GM21825 (cell line): Measurements from ENCODE around the gene CXADR.
"Not testable (repeated sequence)": the region's sequence is repeated elsewhere in the genome, so short reads cannot be mapped to it uniquely, and the experiment has no call there.

Source experiments
- ATAC-seq: cut with Tn5 transposase; IDR thresholded peaks from one replicate; pipeline ENCODE4 v1.9.1; 2021; ENCODE audit warnings: mild to moderate bottlenecking, moderate library complexity; ENCODE audit not compliant: unreplicated experiment

CXADR gene

DNA sequence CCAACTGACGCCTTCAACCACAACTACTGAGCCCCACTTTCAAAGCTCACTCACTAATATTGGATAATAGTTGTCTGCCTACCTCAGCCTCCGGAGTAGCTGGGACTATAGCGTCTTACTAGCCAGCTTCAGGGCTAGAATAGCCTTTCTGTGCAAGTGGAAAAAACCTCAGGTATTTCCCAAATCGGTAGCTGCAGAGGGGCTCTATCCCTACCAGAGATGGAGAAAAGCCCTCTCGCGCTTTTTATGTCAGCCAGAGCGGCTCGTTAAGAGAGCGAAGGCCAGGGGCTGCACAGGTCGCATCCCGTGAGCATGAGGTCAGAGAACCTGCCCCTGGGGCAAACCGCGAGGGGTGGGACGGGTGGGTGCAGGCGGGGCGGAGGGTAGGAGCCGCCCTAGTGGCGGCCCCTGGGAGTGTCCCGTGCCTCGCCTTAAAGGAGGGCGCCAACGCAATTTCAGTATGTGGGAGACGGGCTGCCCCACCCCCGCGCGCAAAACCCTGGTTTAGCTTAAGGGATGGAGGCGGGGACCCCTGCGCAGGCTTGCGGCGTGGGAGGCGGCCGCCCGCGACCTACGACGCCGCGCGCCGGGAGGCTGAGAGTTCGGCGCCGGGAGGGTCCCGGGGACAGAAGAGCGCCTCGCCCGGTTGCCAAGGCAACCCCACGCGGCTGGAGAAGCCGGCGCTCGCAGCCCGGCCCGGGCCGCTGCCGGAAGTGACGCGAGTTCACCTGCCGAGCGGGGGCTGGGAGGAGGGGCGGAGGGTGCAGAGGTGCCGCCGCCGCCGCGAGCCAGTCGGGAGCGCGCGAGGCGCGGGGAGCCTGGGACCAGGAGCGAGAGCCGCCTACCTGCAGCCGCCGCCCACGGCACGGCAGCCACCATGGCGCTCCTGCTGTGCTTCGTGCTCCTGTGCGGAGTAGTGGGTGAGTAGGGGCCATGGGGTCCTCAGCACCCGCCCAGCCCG is at the start of gene CXADR:
Gene CXADR (plus strand): TSS at position 791 of the 961 bp plus-strand sequence. CDS start 87 bp downstream, at position 878.
- peak; percentile 82 for ATAC-seq

DNA sequence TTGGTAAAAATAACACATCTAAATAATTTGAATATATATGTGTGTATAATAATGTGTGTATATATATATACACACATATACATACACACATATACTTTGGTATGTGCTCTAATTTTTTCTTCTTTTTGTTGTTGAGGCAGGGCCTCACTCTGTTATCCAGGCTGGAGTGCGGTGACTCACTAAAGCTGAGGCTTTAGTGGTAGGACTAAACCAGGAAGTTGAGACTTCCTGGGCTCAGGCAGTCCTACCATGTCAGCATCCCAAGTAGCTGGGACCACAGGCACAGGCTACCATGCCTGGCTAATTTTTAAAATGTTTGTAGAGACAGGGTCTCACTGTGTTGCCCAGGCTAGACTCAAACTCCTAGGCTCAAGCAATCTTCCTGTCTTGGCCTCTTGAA is 46.7 kb upstream of the CXADR start:
- no peak for ATAC-seq

DNA sequence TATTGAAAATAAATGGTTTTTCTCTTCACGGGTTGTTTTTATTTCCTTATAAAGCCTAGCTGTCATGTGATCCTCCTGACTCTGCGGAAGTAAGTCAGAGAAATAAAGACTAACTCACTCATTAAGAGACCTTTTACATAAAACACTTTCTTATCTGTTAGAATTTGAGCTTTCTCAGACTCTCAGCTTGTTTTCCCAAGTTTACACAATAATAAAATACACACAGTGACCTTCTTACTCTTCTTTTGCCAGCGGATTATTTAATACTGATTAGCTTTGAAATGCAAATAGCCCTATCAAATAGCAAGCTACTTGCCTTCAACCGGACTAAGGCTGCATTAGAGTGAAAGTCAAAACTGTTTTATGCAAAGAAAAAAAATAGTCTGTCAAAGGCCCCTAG is 45.5 kb upstream of the CXADR start:
- ATAC-seq: no peak

DNA sequence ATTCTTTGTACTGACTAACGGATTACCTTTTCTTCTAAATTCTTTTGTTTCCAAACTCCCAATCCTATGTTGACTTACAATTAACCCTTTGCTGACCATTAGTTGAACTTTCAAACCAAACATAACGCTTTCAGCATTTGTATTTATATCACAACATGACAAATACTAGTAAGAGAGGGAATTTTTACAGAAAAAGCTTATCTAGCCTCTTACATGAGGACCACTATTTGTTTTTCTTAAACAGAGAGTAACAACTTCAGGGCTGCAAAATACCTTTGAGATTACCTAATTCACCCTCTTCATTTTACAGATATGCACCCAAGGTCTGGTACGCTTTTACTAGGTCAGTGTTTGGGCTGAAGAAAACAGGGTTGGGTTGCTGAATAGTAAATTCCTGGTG is 45.0 kb upstream of the CXADR start:
- no peak for ATAC-seq

DNA sequence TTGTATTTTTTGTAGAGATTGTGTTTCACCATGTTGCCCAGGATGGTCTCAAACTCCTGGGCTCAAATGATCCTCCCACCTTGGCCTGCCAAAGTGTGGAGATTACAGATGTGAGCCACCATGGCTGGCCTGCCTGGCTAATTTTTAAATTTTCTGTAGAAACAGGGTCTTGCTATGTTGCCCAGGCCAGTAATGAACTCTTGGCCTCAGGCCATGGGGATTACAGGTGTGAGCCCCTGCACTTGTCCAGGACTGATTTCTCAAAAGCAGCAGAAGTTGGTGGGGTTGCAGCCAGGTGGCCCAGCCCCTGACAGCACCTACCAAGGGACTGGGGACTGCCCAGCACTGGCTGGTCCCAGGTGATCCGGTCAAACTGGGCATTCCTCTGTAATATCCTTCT is 44.1 kb upstream of the CXADR start:
- ATAC-seq: no peak

DNA sequence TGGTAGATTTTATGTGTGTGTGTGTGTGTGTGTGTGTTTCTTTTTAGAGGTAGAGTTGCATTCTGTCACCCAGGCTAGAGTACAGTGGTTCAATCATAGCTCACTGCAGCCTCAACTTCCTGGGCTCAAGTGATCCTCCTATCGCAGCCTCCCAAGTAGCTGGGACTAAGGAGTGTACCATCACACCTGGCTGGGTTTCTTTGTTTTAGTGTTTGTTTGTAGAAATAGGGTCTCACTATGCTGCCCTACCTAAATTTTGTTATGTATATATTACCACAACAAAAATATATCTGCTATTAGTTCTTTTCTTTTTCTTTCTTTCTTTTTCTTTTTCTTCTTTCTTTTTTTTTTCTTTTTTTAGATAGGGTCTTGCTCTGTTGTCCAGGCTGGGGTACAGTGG is 43.1 kb upstream of the CXADR start:
- no peak for ATAC-seq

DNA sequence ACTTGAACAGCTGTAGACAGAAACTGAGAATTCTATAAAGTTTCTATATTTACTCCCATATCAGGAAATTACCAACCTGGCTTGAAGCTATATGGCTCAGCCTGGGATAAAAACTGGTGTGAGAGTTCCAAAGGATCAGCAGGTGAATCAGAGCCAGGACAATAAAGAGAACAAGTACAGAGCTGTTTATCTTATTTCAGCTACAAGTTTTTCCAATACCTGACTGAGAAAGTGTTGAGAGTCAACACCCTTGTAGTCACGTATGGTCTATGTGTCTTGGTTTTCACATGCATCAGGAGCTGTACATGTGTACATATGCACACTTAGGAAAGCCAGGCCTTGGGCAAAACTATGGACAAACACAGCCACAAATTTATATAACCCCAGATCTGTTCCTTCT is 40.7 kb upstream of the CXADR start:
- ATAC-seq: no peak

DNA sequence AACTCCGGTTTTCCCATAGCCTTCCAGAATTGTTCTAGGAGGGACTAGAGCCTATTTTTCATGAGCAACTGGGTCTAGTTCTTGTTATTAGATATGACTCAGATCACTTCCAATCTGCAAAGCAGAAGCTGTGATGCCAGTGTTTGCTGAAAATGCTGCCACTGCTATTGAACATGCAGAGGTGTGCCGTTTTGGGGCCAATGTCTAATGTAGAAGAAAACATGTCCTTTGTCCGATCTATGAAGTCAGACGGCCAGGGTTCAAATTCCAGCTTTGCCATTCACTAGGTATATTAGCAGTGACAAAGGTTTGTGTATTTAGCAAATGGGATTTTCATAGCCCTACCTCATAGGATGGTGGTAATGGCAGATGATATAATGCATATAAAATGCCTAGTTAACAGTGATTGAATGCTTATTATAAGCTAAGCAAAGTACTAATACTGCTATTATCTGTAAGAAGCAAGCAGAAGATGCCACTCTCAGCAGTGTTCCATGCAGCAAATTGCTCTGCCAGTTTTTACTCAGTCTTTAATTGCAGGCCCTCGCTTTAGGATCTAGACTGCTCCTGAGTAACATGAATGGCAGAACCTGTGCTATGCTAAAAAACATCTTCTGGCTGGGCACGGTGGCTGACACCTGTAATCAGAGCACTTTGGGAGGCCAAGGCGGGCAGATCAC is 40.1 kb upstream of the CXADR start:
- ATAC-seq: no peak

DNA sequence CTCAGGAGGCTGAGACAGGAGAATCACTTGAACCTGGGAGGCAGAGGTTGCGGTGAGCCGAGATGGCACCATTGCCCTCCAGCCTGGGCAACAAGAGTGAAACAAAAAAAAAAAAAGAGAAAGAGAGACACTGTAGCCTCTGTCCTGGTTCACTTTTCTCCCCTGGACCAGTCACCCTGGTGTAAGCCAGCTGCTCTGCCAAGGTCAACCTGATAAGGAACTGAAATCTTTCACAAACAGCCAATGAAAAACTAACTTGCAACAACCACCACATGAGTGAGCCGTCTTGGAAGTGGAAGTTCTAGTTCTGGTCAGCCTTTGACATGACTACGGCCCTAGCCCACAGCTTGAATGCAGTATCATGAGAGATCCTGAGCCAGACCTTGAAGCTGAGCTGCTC is 36.8 kb upstream of the CXADR start:
- no peak for ATAC-seq

DNA sequence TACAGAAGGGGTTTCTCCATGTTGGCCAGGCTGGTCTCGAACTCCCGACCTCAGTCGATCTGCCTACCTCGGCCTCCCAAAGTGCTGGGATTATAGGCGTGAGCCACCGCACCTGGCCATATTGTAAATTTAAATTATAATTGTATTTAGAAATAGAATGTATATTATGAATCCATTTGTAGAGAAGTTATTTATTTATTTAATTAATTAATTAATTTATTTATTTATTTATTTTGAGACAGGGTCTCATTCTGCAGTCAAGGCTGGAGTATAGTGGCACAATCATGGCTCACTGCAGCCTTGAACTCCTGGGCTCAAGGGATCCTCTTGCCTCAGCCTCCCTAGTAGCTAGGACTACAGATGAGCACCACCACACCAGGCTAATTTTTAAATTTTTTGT is 34.7 kb upstream of the CXADR start:
- not testable (repeated sequence) for ATAC-seq

DNA sequence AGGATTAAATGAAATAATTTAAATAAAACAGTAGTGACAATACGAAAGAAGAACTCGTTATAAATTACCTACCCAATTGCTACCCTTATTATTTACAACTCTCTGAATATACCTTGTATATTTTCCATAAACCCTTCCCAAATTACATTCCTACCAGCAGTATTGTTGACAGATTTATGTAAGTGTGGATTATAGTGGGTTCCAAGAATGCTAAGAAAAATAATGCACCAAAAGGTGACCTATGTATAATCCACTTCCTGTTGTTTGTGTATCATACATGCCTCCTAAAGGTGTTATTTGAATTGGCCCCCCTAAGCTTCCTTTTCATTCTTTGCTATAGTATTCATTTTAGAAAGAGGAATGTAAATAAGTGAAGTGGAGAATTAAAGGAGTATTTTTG is 33.2 kb upstream of the CXADR start:
- ATAC-seq: no peak

DNA sequence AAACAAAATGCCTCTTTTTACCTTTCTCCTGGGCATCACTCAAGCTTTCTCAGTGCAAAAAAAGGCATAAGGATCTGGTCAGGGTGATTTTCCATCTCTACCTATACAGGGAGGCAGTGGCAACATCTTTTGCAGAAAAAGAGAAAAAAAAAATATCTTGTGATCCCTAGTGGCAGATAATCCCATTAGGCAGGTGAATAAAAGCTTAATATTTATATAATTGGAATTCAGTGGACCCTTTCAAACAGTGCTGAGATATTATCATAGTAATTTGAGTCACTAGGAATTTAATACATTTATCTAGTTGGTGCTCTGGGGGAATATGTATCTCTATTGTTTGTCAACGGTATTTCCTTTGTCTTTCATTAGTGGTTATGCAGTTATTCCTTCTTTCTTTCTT is 29.9 kb upstream of the CXADR start:
- ATAC-seq: no peak

DNA sequence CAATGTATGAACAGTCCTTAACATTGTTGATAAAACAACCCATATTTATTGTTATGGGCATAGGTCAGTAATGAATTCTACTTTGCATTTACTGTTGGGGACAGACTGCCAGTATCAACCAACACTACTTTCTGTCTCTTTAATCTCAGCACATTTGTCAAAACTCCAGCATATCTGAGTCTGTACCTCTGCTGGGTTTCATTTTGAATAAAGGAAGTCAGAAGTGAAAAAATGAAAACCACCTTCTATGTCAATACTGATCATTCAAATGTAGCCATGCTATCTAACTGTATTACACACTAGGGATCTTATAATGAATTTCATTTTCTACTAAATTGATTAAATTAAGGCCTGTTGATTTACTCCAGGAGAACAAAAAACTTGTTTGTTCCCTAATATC is 24.2 kb upstream of the CXADR start:
- no peak for ATAC-seq

DNA sequence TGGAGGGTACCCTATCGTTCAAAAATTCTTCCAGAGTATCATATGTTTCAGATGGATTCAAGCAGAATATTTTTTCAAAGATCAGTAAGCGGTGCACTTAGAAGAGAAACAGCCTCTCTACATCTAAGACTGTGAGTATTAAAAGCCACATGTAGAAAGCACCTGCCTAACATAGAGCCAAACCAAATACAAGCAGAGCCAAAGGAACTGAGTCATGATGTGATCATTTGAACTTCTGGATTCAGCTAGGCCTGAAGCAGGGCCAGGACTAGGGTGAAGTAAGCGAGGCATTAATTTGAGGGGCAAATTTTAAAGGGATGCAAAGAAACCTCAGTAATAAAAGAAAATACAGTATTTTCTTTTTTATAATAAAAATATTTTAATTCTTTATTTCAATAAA is 23.3 kb upstream of the CXADR start:
- not testable (repeated sequence) for ATAC-seq

DNA sequence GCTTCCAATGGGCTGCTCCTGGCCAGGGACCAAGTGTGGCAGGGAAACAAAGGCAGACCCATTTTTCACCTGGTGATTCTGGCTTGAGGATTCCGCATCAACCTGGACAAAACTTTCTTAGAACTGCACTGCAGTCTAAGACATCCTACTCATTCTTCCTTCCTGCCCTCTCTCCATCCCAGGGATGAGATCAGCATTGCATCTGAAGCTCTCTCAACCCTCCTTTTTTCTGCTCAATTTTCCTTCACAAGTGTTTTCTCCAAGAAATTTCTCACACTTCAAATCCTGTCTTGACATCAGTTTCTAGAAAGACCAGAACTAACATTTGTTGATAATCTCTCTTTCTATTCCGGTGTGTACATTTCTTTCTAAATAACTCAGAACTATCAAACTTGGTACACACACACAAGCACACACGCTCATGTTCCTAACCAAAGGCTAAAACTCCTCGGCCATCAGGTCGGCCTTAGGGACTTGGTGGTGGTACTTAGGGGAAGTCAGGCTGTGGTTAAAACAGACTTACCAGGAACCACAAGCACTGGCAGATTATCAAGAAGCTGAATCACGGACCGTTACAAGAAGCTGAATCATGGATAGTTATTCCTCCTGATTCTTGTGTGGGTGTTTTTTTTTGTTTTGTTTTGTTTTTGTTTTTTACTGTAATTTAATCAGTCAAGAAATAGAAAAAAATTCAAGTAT is 21.0 kb upstream of the CXADR start:
- no peak for ATAC-seq

DNA sequence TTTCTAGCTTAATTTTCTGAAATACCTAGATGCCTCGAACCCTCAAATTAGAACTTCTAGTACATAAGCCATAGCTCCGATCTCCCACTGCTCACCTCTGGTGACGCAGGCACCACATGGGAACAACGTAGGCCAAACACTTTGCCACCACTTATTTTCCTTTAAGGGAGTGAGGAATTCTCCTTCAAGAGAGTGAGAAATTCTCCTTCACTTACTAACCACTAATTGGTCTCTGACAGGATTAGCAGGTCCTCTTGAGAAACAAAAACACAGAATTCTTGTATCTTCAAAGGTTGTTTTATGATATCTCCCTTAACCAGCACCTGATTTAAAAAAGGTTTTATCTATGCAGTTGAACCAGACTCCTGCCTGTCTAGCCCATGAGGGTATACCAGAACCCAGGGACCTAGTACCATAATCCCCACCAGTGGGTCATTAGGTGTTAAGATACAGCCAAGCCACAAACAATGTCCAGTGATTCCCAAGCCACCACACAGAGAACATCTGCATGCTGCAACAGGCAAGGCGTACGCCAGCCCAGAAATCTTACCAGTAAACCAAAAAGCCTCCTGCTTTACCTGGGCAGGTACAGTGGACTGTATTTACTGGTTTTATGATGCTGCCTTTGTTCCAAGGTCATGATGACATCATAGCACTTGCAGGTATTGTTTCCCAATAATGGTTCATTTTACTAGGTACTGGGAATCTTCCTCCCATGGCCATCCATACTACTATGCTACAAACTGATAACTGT is 20.3 kb upstream of the CXADR start:
- no peak for ATAC-seq

DNA sequence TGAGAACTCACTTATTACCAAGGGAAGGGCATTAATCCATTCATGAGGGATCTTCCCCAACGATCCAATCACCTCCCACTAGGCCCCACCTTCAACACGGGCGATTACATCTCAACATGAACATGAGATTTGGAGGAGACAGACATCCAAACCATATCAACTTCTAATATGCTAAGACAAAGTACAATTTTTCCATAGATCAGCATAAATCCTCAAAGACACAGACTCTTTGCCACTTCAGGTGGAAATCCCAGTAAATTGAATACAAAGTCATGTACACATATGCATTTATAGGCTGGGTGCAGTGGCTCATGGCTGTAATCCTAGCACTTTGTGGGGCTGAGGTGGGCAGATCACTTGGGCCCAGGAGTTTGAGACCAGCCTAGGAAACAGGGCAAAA is 18.8 kb upstream of the CXADR start:
- no peak for ATAC-seq

DNA sequence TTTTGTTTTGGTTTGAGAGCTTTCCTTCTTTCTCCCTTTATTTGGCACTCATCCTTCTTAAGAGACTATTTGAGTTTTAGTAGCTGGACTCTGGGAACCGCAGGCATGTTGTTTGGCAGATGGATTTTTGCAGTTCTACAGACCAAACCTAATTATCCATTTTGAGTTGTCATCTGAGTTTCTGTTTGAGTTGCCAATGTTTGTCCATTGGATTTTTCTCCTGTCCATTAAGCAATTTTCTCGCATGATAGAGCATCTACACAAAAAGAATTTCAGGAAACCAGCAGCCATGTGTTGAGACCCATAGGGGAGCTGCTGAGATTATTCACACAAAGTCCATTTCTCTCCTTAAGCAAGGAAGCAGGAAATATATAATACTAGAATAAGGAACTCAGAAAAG is 17.2 kb upstream of the CXADR start:
- ATAC-seq: no peak

DNA sequence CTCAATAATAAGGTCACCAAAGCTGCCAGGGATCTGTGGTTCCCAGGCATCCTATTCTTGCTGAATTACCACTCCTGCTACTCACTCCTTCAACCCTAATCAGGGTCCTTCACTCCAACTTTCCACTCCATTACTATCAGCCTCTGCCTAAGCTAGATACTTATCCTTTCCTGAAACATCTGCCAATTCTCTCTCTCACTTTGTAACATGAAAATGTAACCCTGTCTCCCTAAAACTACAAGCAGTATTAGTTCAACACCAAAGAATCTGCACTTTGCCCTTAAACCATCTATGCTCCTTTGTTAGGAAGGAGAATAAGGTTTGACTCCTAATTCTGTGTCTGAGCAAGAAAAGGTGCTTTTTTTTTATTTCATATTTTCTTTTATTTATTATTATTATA is 15.5 kb upstream of the CXADR start:
- ATAC-seq: no peak

DNA sequence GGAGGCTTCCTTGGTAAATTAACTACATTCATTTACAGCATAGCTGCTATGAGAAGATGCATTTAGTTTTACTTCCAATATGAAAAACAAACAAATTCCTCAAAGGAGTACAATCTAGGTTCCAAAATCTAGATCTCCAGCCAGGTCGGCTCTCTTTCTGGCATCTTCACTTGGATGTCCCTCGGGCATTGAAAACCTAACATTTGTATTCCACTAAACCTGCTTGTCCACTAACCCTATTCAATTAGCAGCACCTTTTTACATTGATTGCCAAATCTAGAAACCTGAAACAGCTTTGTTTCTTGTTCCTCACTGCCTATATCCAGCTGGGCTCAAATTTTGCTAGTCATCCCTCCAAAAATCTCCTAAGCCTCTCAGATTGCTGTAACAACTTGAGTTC is 14.3 kb upstream of the CXADR start:
- ATAC-seq: no peak
